ENCODE data around the gene GNAL. TPM values are rescaled to one million over a fixed set of nuclear protein-coding genes. Genes with fewer than 3 reads are reported as not detected.

GNAL gene
- total and polyA plus RNA-seq, 4 donors = 0.15 to 0.92 (median 0.72) TPM

- Histone ChIP-seq H3K27me3 (ENCODE audit: control insufficient read depth in 4 of 4, insufficient read depth in 4 of 4, low read length in 3 of 4) (no peaks in the 10 kb centered on the region), H3K9me3 (ENCODE audit: control insufficient read depth in 4 of 4, low read length in 3 of 4) (no peaks in the 10 kb centered on the region), H3K9ac (ENCODE audit: low read depth in 1 of 2, low read length in 2 of 2) (no peak overlapping the region), H3K27ac (ENCODE audit: low read depth in 1 of 2, low read length in 2 of 2) (no peak overlapping the region), H3K4me3 (ENCODE audit: low read depth in 1 of 3, low read length in 3 of 3) (no peak overlapping the region), H3K36me3 (ENCODE audit: control insufficient read depth in 4 of 4, insufficient read depth in 3 of 4, low read depth in 1 of 4, low read length in 3 of 4) (no peaks in the 10 kb centered on the region), H3K4me1 (ENCODE audit: control insufficient read depth in 4 of 4, insufficient read depth in 4 of 4, low read length in 3 of 4) (no peaks in the 10 kb centered on the region)
- no peak for DNase-seq (ENCODE audit: low spot score)
- WGBS = 88% methylated on average over 7 of the region's 7 CpGs
- TF ChIP-seq, protein P1, sequence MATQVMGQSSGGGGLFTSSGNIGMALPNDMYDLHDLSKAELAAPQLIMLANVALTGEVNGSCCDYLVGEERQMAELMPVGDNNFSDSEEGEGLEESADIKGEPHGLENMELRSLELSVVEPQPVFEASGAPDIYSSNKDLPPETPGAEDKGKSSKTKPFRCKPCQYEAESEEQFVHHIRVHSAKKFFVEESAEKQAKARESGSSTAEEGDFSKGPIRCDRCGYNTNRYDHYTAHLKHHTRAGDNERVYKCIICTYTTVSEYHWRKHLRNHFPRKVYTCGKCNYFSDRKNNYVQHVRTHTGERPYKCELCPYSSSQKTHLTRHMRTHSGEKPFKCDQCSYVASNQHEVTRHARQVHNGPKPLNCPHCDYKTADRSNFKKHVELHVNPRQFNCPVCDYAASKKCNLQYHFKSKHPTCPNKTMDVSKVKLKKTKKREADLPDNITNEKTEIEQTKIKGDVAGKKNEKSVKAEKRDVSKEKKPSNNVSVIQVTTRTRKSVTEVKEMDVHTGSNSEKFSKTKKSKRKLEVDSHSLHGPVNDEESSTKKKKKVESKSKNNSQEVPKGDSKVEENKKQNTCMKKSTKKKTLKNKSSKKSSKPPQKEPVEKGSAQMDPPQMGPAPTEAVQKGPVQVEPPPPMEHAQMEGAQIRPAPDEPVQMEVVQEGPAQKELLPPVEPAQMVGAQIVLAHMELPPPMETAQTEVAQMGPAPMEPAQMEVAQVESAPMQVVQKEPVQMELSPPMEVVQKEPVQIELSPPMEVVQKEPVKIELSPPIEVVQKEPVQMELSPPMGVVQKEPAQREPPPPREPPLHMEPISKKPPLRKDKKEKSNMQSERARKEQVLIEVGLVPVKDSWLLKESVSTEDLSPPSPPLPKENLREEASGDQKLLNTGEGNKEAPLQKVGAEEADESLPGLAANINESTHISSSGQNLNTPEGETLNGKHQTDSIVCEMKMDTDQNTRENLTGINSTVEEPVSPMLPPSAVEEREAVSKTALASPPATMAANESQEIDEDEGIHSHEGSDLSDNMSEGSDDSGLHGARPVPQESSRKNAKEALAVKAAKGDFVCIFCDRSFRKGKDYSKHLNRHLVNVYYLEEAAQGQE (IDR thresholded peaks at IDR 0.05) = no peak
- TF ChIP-seq, protein P2, sequence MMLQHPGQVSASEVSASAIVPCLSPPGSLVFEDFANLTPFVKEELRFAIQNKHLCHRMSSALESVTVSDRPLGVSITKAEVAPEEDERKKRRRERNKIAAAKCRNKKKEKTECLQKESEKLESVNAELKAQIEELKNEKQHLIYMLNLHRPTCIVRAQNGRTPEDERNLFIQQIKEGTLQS (IDR thresholded peaks at IDR 0.05) = no peak
- TF ChIP-seq ZBTB33 (IDR thresholded peaks at IDR 0.05) (no peak), GABPA (IDR thresholded peaks at IDR 0.05 in 1 of 2, conservative IDR thresholded peaks at IDR 0.05 in 1 of 2) (no peak), EGR1 (IDR thresholded peaks at IDR 0.05; ENCODE audit: low read depth in 2 of 2) (no peak), TAF1 (conservative IDR thresholded peaks at IDR 0.05) (no peak), FOXA1 (IDR thresholded peaks at IDR 0.05) (no peak), SP1 (IDR thresholded peaks at IDR 0.05) (no peak), JUND (IDR thresholded peaks at IDR 0.05) (no peak)
Observed at GRCh38 chr18:11807233-11807632, 118.2 kb downstream of the GNAL start.

DNA sequence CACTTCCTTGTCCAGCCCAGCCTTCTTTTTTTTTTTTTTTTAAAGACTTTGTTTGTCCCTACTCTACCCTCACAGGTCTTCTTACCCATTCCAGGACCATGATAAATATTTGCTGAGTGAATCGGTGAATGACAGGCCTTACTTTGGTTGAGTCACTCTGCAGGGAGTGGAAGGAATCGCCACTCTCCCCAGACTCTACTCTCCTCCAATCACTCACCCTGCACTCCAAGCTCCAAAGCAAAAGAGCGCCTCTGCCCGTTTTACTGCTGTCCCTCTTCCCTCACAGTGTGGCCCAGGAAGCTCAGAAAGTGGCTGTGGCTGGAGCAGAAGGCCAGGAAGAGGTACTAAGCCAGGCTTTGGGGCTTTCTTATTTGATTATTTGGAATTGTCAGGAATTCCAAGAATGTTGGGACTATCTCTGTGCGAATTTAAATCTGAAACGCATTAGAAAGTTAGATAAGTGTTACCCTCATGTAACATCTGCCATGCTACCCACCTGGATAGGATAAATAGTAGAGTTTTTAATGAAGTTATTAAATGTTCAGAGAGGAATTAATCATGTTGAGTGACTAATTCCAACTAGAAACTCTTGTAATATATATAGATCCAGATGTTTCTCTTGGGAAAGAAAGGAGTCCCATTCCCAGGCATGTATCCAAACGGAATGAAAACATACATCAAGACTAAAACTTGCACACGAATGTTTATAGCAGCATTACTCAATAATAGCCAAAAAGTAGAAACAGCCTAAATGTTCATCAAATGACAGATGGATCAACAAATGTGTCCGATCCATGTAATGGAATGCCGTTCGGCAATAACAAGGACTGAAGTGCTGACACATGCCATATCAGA is 119.2 kb downstream of the GNAL start:
- no peaks in the 10 kb centered on the region for H3K36me3 ChIP-seq (ENCODE audit: control insufficient read depth in 4 of 4, insufficient read depth in 3 of 4, low read depth in 1 of 4, low read length in 3 of 4)

More for the DNA sequence above, 119.2 kb downstream of the GNAL start:
- WGBS = 68% methylated on average over 11 of the region's 11 CpGs
- no peaks in the 10 kb centered on the region for H3K4me1 ChIP-seq (ENCODE audit: control insufficient read depth in 4 of 4, insufficient read depth in 4 of 4, low read length in 3 of 4)
- no peak for TF ChIP-seq HNF4A (conservative IDR thresholded peaks at IDR 0.05)
- TF ChIP-seq, protein P3, sequence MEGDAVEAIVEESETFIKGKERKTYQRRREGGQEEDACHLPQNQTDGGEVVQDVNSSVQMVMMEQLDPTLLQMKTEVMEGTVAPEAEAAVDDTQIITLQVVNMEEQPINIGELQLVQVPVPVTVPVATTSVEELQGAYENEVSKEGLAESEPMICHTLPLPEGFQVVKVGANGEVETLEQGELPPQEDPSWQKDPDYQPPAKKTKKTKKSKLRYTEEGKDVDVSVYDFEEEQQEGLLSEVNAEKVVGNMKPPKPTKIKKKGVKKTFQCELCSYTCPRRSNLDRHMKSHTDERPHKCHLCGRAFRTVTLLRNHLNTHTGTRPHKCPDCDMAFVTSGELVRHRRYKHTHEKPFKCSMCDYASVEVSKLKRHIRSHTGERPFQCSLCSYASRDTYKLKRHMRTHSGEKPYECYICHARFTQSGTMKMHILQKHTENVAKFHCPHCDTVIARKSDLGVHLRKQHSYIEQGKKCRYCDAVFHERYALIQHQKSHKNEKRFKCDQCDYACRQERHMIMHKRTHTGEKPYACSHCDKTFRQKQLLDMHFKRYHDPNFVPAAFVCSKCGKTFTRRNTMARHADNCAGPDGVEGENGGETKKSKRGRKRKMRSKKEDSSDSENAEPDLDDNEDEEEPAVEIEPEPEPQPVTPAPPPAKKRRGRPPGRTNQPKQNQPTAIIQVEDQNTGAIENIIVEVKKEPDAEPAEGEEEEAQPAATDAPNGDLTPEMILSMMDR (IDR thresholded peaks at IDR 0.05; ENCODE audit: low read depth, low read length, missing input control) = no peak
- no peak overlapping the region for H3K4me3 ChIP-seq (ENCODE audit: low read depth in 1 of 3, low read length in 3 of 3)
- no peaks in the 10 kb centered on the region for H3K27me3 ChIP-seq (ENCODE audit: control insufficient read depth in 4 of 4, insufficient read depth in 4 of 4, low read length in 3 of 4)
- H3K9me3 ChIP-seq (ENCODE audit: control insufficient read depth in 4 of 4, low read length in 3 of 4) = no peaks in the 10 kb centered on the region
- no peak overlapping the region for H3K27ac ChIP-seq (ENCODE audit: low read depth in 1 of 2, low read length in 2 of 2)
- H3K9ac ChIP-seq (ENCODE audit: low read depth in 1 of 2, low read length in 2 of 2) = no peak overlapping the region
- DNase-seq (ENCODE audit: low spot score) = no peak

Data from liver (tissue), 9 donors.